SKM-1 treated with dmso at 0.1 percent for 144 hours (cell line): Measurements from ENCODE around the gene ATP6V1F.

Source experiments
- DNase-seq: peaks from one replicate; lab custom pipeline; 2025; ENCODE audit not compliant: unreplicated experiment; lab: John Stamatoyannopoulos, UW

ATP6V1F gene

GRCh38 chr7:128862571-128863432, at the start of gene ATP6V1F:
Gene ATP6V1F, plus strand, starts transcription at chr7:128862856. Its CDS starts 49 bp downstream, at chr7:128862905.
- DNase-seq: peak; percentile 95

- DNase-seq: no peak
Measured at GRCh38 chr7:128814499-128814898, 48.2 kb upstream of the ATP6V1F start.

- DNase-seq: no peak
Measured at GRCh38 chr7:128815289-128815942, 47.2 kb upstream of the ATP6V1F start.

GRCh38 chr7:128818694-128819093, 44.0 kb upstream of the ATP6V1F start:
- DNase-seq: no peak

- no peak for DNase-seq
Measured at GRCh38 chr7:128821724-128822123, 40.9 kb upstream of the ATP6V1F start.

- DNase-seq: no peak
Measured at GRCh38 chr7:128826512-128826911, 36.1 kb upstream of the ATP6V1F start.

GRCh38 chr7:128826916-128827247, 35.8 kb upstream of the ATP6V1F start:
- no peak for DNase-seq

GRCh38 chr7:128827248-128827958, 35.3 kb upstream of the ATP6V1F start:
- no peak for DNase-seq

GRCh38 chr7:128827971-128828711, 34.5 kb upstream of the ATP6V1F start:
- no peak for DNase-seq

GRCh38 chr7:128829391-128830166, 33.1 kb upstream of the ATP6V1F start:
- DNase-seq: no peak

GRCh38 chr7:128830231-128831177, 32.2 kb upstream of the ATP6V1F start, which contains the start of gene FLNC:
Gene FLNC, plus strand, starts transcription at chr7:128830406. Its CDS starts 232 bp downstream, at chr7:128830638.
- DNase-seq: no peak

- no peak for DNase-seq
Measured at GRCh38 chr7:128831178-128831993, 31.3 kb upstream of the ATP6V1F start.

GRCh38 chr7:128831994-128832879, 30.4 kb upstream of the ATP6V1F start:
- no peak for DNase-seq

- no peak for DNase-seq
Measured at GRCh38 chr7:128832880-128833147, 29.8 kb upstream of the ATP6V1F start.

- peak; percentile 12 for DNase-seq
Measured at GRCh38 chr7:128833148-128833945, 29.3 kb upstream of the ATP6V1F start.

GRCh38 chr7:128833946-128834325, 28.7 kb upstream of the ATP6V1F start:
- DNase-seq: no peak

GRCh38 chr7:128835231-128835751, 27.4 kb upstream of the ATP6V1F start:
- no peak for DNase-seq
